K562 (cell line): ENCODE measurements around the gene VMP1. TPM values are rescaled to one million over a fixed set of nuclear protein-coding genes. Genes with fewer than 3 reads are reported as not detected.

ENCODE experiments used
- ATAC-seq: fragments of 200-7000 bp; cut with Tn5 transposase; 3 replicates; pipeline ENCODE4 v1.9.1; 2020; ENCODE audit warnings: moderate library complexity
- BruUV-seq: library from RNA; stranded (reverse); fragments of 400-500 nt; replicated peaks from 2 replicates; lab custom pipeline; 2021; lab: Mats Ljungman, UMichigan
- CTCF ChIA-PET: fragments of 300-600 bp; formaldehyde crosslinking; extraction: SDS; loops from one replicate; lab custom pipeline; 2021; ENCODE audit warnings: low intra/inter-chr PET ratio; lab: Yijun Ruan, JAX
- POLR2A ChIA-PET: fragments of 300-600, 350-650 bp; sonication (Branson Sonifier 250); formaldehyde crosslinking; extraction: SDS; loops from one replicate; lab custom pipeline; 2021; ENCODE audit warnings: antibody characterized with exemption, inconsistent platforms; lab: Yijun Ruan, JAX
- DNase-seq, 4 experiments: peaks; one replicate each; pipeline versions ENCODE4 v3.0.0 to v3.0.0-alpha.2; 2011 to 2018; ENCODE audit warnings: low spot score in 3 of 4, mixed read lengths in 3 of 4; ENCODE audit errors: extremely low read depth in 1 of 4
- FAIRE-seq: peaks from 2 replicates; lab custom pipeline; 2011; peaks lifted over from hg19 to GRCh38; lab: Jason Lieb, UNC
- H2AFZ ChIP-seq: 2 replicates; pipeline ENCODE4 v1.6.0; 2011; ENCODE audit warnings: low read depth, low read length, control low read depth, inconsistent platforms
- H3K27ac ChIP-seq: fragments of 200-600 bp; 3 replicates; pipeline ENCODE4 v1.8.0; 2011; ENCODE audit warnings: low read depth, mild to moderate bottlenecking, control low read depth, inconsistent platforms, low read length, moderate library complexity, mixed read lengths; ENCODE audit errors: extremely low read depth
- H3K27me3 ChIP-seq, 2 experiments: fragments of 300-600 bp in 1 of 2; 2 replicates in 1 of 2; 3 replicates in 1 of 2; pipeline versions ENCODE4 v1.6.0 to v1.8.0; 2011; ENCODE audit warnings: inconsistent platforms in 2 of 2, low read length in 2 of 2, mild to moderate bottlenecking in 1 of 2, mixed read lengths in 1 of 2, moderate library complexity in 1 of 2; ENCODE audit not compliant: control insufficient read depth in 2 of 2, insufficient read depth in 2 of 2
- H3K36me3 ChIP-seq: fragments of 300-600 bp; 3 replicates; pipeline ENCODE4 v1.8.0; 2011; ENCODE audit warnings: mild to moderate bottlenecking, low read length, inconsistent platforms; ENCODE audit not compliant: control insufficient read depth, insufficient read depth
- H3K4me1 ChIP-seq, 2 experiments: fragments of 200-600 bp in 1 of 2; replicated peaks in 1 of 2; 2 replicates in 1 of 2; 3 replicates in 1 of 2; pipeline versions ENCODE4 v1.5.1 to v1.8.0; 2011; ENCODE audit warnings: inconsistent platforms in 2 of 2, low read length in 2 of 2, mild to moderate bottlenecking in 1 of 2, mixed read lengths in 1 of 2, moderate library complexity in 1 of 2; ENCODE audit not compliant: control insufficient read depth in 2 of 2, insufficient read depth in 2 of 2
- H3K4me2 ChIP-seq: 2 replicates; pipeline ENCODE4 v1.6.1; 2011; ENCODE audit warnings: low read length, control low read depth, inconsistent platforms, mixed read lengths; ENCODE audit not compliant: insufficient read depth
- H3K4me3 ChIP-seq: fragments of 200-600 bp; sonication (generic), shearing (Covaris generic); 2 replicates; pipeline ENCODE4 v1.5.1; 2016; ENCODE audit warnings: control low read depth, inconsistent platforms
- H3K79me2 ChIP-seq: fragments of 200-600 bp; 3 replicates; pipeline ENCODE4 v1.8.0; 2011; ENCODE audit warnings: low read length, inconsistent platforms; ENCODE audit not compliant: control insufficient read depth, insufficient read depth
- H3K9ac ChIP-seq, 2 experiments: 2 replicates each; pipeline versions ENCODE4 v1.6.0 to v1.6.1; 2011; ENCODE audit warnings: low read depth in 2 of 2, low read length in 2 of 2, control low read depth in 1 of 2, inconsistent platforms in 1 of 2, mild to moderate bottlenecking in 1 of 2, mixed read lengths in 1 of 2; ENCODE audit not compliant: insufficient read depth in 1 of 2
- H3K9me1 ChIP-seq: one replicate; pipeline ENCODE4 v1.6.0; 2011; ENCODE audit warnings: inconsistent platforms, mild to moderate bottlenecking, low read length, moderate library complexity; ENCODE audit not compliant: control insufficient read depth, insufficient read depth
- H3K9me3 ChIP-seq: replicated peaks from 2 replicates; pipeline ENCODE4 v1.5.1; 2011; ENCODE audit warnings: low read depth, low read length, inconsistent platforms; ENCODE audit not compliant: control insufficient read depth, insufficient read depth
- H4K20me1 ChIP-seq: replicated peaks from 2 replicates; pipeline ENCODE4 v1.6.1; 2011; ENCODE audit warnings: low read length, inconsistent platforms, mixed read lengths; ENCODE audit not compliant: control insufficient read depth, insufficient read depth
- CREM ChIP-seq: IDR thresholded peaks from 2 replicates; pipeline ENCODE4 v1.6.1; 2014; ENCODE audit warnings: antibody characterized with exemption, low read depth
- POLR2A ChIP-seq: fragments of 450-650 bp; conservative IDR thresholded peaks from 2 replicates; pipeline ENCODE4 v1.6.1; 2016
- RERE ChIP-seq: sonication (generic); formaldehyde crosslinking; IDR thresholded peaks from 2 replicates; pipeline ENCODE4 v1.8.0; 2023; ENCODE audit warnings: missing genetic modification reagents, mild to moderate bottlenecking, borderline replicate concordance
- WGBS: fragments of 100-300 bp; shearing (Covaris generic); methylation state at CpG from one replicate; pipeline ENCODE4 v1.1.6; 2016; ENCODE audit warnings: low coverage, mixed read lengths; ENCODE audit not compliant: insufficient coverage; ENCODE audit errors: missing lambda C conversion rate; 5-methylcytosine and 5-hydroxymethylcytosine counted together
- in situ Hi-C: fragments of 300-500 bp; cut with MboI; formaldehyde crosslinking; loops from 4 replicates; pipeline ENCODE4 v1.15.0; 2018; ENCODE audit warnings: inconsistent platforms, mixed read lengths
- intact Hi-C: fragments of 100-400 bp; cut with micrococcal nuclease; formaldehyde crosslinking; loops from 2 replicates; pipeline ENCODE4 v1.14.2; 2022
- polyA plus RNA-seq, 8 experiments: library from polyadenylated mRNA; depleted of rRNA in 4 of 8; stranded (reverse) in 5 of 8; unstranded in 3 of 8; fragments of >200 nt; fragmentation: Nextera tagmentation in 2 of 8; fragmentation: Illumina TruSeq in 1 of 8; extraction: Ambion mirVana in 2 of 8; extraction: Trizol in 1 of 8; gene quantifications; 2 replicates each; pipeline versions ENCODE4 v1.2.1 to v1.2.3, GENCODE V29; 2011 to 2014; ENCODE audit warnings: inconsistent platforms in 1 of 8, missing spikeins in 1 of 8
- total RNA-seq, 7 experiments: library from RNA; depleted of rRNA in 6 of 7; stranded (reverse); fragments of >200 nt in 6 of 7; fragmentation: Illumina TruSeq in 2 of 7; extraction: Trizol in 2 of 7; gene quantifications; 2 replicates each; pipeline versions ENCODE4 v1.2.1 to v1.2.3, GENCODE V29; 2011 to 2021; ENCODE audit warnings: low replicate concordance in 1 of 7

Gene VMP1
- total and polyA plus RNA-seq, 9 of the 15 experiments (the other 6 are each of a cell fraction or from before 2014, with no cell fraction given): 123 to 304 (median 151) TPM

GRCh38 chr17:59671386-59671785 lies 36.1 kb upstream of the VMP1 start:
- no peak for TF ChIP-seq RERE (CRISPR knock-in tag)
- TF ChIP-seq CREM: no peak
- 0 out of 2 replicates have a peak, but pooled peaks have one; percentile 10 for TF ChIP-seq POLR2A
- TF ChIP-seq, all 486 proteins: peak for 1
- no peaks in the 10 kb centered on the region for H3K9me1 ChIP-seq
- H3K4me1 ChIP-seq: no peaks in the 10 kb centered on the region
- H3K9me3 ChIP-seq: no peaks in the 10 kb centered on the region
- no peak overlapping the region for H3K4me3 ChIP-seq
- ATAC-seq: no peak
- no peak overlapping the region for H3K27ac ChIP-seq
- DNase-seq: no peak
- H3K79me2 ChIP-seq: peaks cover 12% of the 10 kb centered on the region; the same call in 2 of the 3 replicates
- no TSS peak for BruUV-seq
- H3K36me3 ChIP-seq: peaks cover 98% of the 10 kb centered on the region
- H2AFZ ChIP-seq: no peak overlapping the region
- no peak for FAIRE-seq
- ChIA-PET CTCF (interaction anchor here (0.6 kb wide), 1 partner anchor 961 kb away, joined by 3 read pairs; no protein-coding TSS in a partner anchor), POLR2A (interaction anchor here (1.4 to 4.2 kb wide), 4 partner anchors 11 to 30 kb away, joined by 6 to 19 read pairs (median 12); no protein-coding TSS in a partner anchor)
- H3K27me3 ChIP-seq: no peaks in the 10 kb centered on the region
- in situ Hi-C loops: no loop called here
- H3K4me2 ChIP-seq: no peak overlapping the region
- intact Hi-C loops: no loop called here
- H3K9ac ChIP-seq: no peak overlapping the region
- 100% methylated on average over 1 of the region's 1 CpG for WGBS
- no peaks in the 10 kb centered on the region for H4K20me1 ChIP-seq
